ENCODE data around the gene FAM131A. TPM values are rescaled to one million over a fixed set of nuclear protein-coding genes. Genes with fewer than 3 reads are reported as not detected.
"Not testable (repeated sequence)": the region's sequence is repeated elsewhere in the genome, so short reads cannot be mapped to it uniquely, and the experiment has no call there.

Gene FAM131A
- total RNA-seq, 4 donors from 2014 or later = 53.9 to 71.4 (median 65.3) TPM

DNA sequence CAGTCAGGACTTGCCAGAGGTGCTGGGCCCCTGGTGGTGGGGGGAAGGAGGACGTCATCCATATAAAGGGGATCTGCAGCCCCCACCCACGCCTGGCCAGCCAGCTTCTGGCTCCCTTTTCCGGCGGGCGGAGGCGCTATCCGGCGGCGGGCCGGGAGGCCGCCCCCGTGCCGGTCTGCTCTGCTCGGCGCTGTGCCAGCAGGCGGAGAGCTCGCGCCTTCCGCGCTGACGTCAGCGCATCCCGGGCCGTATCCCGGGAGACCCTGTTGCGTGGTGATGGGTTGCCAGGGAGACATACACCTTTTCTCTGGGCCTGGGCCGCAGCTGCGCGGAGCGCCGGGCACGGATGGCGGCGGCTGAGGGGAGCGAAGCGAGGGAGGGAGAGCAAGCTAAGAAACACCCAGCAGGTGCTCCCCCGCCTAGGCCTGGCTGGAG lies 1.1 kb downstream of the FAM131A start:
- Histone ChIP-seq H3K4me1 (peaks cover 0 to 68% (median 30%) of the 10 kb centered on the region in 3 donors), H3K4me3 (peak overlapping the region; percentile 6 to 92), H3K27me3 (no peaks in the 10 kb centered on the region), H3K36me3 (peaks cover 0 to 42% of the 10 kb centered on the region in 2 donors), H3K9me3 (no peaks in the 10 kb centered on the region), H3K27ac (peak overlapping the region; percentile 94 to 99 (median 98))
- ATAC-seq = peak; percentile 70
- WGBS, 2 donors (ENCODE audit: low coverage in 1 of 2) = no CpG with 5 or more reads among the region's 37 CpGs
- TF ChIP-seq EP300 (IDR thresholded peaks at IDR 0.05) (no peak), POLR2A (IDR thresholded peaks at IDR 0.05) (no peak), POLR2AphosphoS5 (IDR thresholded peaks at IDR 0.05) (peak; percentile 36)
- TF ChIP-seq, protein P1, sequence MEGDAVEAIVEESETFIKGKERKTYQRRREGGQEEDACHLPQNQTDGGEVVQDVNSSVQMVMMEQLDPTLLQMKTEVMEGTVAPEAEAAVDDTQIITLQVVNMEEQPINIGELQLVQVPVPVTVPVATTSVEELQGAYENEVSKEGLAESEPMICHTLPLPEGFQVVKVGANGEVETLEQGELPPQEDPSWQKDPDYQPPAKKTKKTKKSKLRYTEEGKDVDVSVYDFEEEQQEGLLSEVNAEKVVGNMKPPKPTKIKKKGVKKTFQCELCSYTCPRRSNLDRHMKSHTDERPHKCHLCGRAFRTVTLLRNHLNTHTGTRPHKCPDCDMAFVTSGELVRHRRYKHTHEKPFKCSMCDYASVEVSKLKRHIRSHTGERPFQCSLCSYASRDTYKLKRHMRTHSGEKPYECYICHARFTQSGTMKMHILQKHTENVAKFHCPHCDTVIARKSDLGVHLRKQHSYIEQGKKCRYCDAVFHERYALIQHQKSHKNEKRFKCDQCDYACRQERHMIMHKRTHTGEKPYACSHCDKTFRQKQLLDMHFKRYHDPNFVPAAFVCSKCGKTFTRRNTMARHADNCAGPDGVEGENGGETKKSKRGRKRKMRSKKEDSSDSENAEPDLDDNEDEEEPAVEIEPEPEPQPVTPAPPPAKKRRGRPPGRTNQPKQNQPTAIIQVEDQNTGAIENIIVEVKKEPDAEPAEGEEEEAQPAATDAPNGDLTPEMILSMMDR (IDR thresholded peaks at IDR 0.05) = peak in 3 of 4 experiments; percentile 40 to 49 (median 41)

DNA sequence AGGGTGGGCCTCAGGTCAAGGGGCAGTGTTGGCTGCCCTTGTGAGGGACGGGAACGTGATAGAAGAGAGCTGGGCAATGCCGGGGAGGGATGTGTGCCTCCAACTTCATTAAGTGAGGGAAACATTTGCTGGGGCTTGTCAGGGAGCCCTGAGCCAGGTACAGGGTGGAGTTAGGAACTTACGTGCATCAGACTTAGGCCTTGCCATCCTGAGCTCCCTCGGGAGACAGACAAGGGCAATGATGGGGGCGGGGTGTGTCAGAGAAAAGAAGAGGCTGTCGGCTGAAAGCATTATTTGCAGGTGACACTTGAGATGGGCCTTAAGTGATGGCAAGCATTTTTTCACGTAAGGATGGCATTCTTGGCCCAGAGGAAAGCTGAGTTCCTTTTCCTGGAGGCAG lies 1.6 kb downstream of the FAM131A start:
- Histone ChIP-seq H3K36me3 (peaks cover 0 to 42% of the 10 kb centered on the region in 2 donors), H3K27ac (peak overlapping the region; percentile 94 to 99 (median 98)), H3K4me1 (peaks cover 0 to 68% (median 30%) of the 10 kb centered on the region in 3 donors), H3K9me3 (no peaks in the 10 kb centered on the region), H3K27me3 (no peaks in the 10 kb centered on the region), H3K4me3 (peak overlapping the region; percentile 6 to 92)
- 30 to 41% methylated on average over 5 to 7 of the region's 8 CpGs for WGBS, 2 donors (ENCODE audit: low coverage in 1 of 2)
- no peak for TF ChIP-seq EP300 (IDR thresholded peaks at IDR 0.05)
- TF ChIP-seq POLR2A (IDR thresholded peaks at IDR 0.05) = no peak
- no peak for TF ChIP-seq POLR2AphosphoS5 (IDR thresholded peaks at IDR 0.05)
- TF ChIP-seq, protein P1 (IDR thresholded peaks at IDR 0.05) = no peak
- no peak for ATAC-seq

DNA sequence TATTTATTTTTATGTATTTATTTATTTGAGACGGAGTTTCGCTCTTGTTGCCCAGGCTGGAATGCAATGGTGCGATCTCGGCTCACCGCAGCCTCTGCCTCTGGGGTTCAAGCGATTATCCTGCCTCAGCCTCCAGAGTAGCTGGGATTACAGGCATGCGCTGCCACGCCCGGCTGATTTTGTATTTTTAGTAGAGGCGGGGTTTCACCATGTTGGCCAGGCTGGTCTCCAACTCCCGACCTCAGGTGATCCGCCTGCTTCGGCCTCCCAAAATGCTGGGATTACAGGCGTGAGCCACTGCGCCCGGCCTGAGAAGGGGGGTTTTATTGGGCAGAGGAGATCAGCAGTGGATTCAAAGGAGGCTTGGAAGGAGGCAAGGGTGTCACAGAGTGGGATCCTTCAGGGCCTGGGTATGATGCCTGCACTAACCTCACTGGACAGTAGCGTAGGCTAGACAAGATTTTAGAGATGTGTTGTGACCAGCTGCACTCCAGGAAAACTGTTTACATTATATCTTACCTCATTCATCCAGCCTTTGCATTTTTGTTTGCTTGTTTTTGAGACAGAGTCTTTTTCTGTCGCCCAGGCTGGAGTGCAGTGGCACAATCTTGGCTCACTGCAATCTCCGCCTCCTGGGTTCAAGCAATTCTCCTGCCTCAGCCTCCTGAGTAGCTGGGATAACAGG lies 2.2 kb downstream of the FAM131A start:
- 78 to 81% methylated on average over 4 to 12 of the region's 19 CpGs for WGBS, 2 donors (ENCODE audit: low coverage in 1 of 2)
- Histone ChIP-seq H3K27ac (peak overlapping the region in 3 of 4 donors; percentile 94 to 99 (median 98)), H3K4me3 (peak overlapping the region in 1 of 2 donors; percentile 92), H3K36me3 (peaks cover 0 to 42% of the 10 kb centered on the region in 2 donors), H3K4me1 (peaks cover 0 to 65% (median 30%) of the 10 kb centered on the region in 3 donors)
- H3K27me3 ChIP-seq, ATAC-seq, H3K9me3 ChIP-seq: not testable (repeated sequence)

DNA sequence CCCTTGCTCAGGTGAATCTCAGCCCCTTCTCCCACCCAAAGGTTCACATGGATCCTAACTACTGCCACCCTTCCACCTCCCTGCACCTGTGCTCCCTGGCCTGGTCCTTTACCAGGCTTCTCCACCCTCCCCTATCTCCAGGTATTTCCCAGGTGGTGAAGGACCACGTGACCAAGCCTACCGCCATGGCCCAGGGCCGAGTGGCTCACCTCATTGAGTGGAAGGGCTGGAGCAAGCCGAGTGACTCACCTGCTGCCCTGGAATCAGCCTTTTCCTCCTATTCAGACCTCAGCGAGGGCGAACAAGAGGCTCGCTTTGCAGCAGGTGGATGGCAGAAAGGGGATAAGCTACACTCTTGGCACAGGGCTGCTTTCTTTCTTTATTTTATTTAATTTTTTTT lies 4.5 kb downstream of the FAM131A start:
- TF ChIP-seq EP300 (IDR thresholded peaks at IDR 0.05) = no peak
- TF ChIP-seq POLR2A (IDR thresholded peaks at IDR 0.05) = no peak
- no peak for TF ChIP-seq POLR2AphosphoS5 (IDR thresholded peaks at IDR 0.05)
- TF ChIP-seq, protein P1 (IDR thresholded peaks at IDR 0.05) = no peak
- Histone ChIP-seq H3K27me3 (no peaks in the 10 kb centered on the region), H3K36me3 (peaks cover 0 to 53% of the 10 kb centered on the region in 2 donors), H3K4me1 (peaks cover 0 to 56% (median 35%) of the 10 kb centered on the region in 3 donors), H3K4me3 (no peak overlapping the region), H3K27ac (no peak overlapping the region), H3K9me3 (no peaks in the 10 kb centered on the region)
- no peak for ATAC-seq
- 100% methylated on average over 1 of the region's 7 CpGs; no CpG with 5 or more reads in 1 of the 2 donors for WGBS, 2 donors (ENCODE audit: low coverage in 1 of 2)

- no peaks in the 10 kb centered on the region for H3K9me3 ChIP-seq
- peaks cover 0 to 55% of the 10 kb centered on the region in 2 donors for H3K36me3 ChIP-seq
- H3K27ac ChIP-seq = no peak overlapping the region
- no peak for TF ChIP-seq POLR2AphosphoS5 (IDR thresholded peaks at IDR 0.05)
- no peak for TF ChIP-seq EP300 (IDR thresholded peaks at IDR 0.05)
- no peak for TF ChIP-seq POLR2A (IDR thresholded peaks at IDR 0.05)
- TF ChIP-seq, protein P1 (IDR thresholded peaks at IDR 0.05) = no peak
- no peak for ATAC-seq
- 57 to 94% methylated on average over 1 to 2 of the region's 5 CpGs for WGBS, 2 donors (ENCODE audit: low coverage in 1 of 2)
- H3K4me1 ChIP-seq = peaks cover 0 to 50% (median 20%) of the 10 kb centered on the region in 3 donors
- H3K4me3 ChIP-seq = no peak overlapping the region
- no peaks in the 10 kb centered on the region for H3K27me3 ChIP-seq
Measured at GRCh38 chr3:184343200-184343876, 5.9 kb downstream of the FAM131A start.
